C4-2B (cell line): ENCODE data around the gene GRIK4.

ENCODE experiments used
- ZFX ChIP-seq: fragments of 450-650 bp; IDR thresholded peaks from 2 replicates; pipeline ENCODE4 v1.6.1; 2017
- TF ChIP-seq, protein P1 (sequence below): fragments of 450-650 bp; conservative IDR thresholded peaks from 2 replicates; pipeline ENCODE4 v1.5.1; 2017; ENCODE audit warnings: mild to moderate bottlenecking

DNA sequence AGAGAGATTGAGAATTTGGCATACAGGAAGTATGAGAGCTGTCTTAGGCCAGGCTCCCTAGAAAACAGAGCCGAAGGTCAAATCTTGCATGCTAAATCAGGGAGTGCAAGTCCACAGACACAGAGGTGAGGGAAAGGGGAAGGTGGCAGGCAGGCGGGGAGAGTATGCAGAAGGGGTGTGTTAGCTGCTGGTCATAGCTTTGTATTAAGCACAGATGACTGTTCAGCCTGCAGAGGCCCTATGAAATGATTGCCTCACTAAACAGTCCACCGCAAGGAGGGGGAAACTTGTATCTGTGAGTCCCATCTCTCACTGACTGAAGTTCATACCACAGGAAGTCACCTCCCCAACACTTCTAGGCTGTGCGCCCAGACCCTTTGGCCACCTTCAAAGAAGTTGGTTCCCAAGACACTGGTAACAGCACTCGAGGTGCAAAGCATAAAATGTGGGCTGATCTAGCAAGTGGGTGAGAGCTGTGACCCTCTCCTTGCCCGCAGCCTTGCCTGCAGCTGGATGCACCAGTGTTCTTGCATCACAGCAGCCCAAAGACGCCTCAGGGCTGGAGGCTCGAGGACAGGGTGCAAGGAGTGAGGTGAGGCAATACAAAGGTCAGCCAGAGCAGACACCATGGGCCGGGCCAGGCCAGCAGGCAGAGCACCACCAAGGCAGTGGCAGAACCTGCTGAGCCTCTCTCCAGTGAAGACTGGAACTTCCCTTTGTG lies 397.1 kb downstream of the GRIK4 start:
- TF ChIP-seq, protein P1, sequence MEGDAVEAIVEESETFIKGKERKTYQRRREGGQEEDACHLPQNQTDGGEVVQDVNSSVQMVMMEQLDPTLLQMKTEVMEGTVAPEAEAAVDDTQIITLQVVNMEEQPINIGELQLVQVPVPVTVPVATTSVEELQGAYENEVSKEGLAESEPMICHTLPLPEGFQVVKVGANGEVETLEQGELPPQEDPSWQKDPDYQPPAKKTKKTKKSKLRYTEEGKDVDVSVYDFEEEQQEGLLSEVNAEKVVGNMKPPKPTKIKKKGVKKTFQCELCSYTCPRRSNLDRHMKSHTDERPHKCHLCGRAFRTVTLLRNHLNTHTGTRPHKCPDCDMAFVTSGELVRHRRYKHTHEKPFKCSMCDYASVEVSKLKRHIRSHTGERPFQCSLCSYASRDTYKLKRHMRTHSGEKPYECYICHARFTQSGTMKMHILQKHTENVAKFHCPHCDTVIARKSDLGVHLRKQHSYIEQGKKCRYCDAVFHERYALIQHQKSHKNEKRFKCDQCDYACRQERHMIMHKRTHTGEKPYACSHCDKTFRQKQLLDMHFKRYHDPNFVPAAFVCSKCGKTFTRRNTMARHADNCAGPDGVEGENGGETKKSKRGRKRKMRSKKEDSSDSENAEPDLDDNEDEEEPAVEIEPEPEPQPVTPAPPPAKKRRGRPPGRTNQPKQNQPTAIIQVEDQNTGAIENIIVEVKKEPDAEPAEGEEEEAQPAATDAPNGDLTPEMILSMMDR = no peak
- no peak for TF ChIP-seq ZFX
